B cell (primary cell): ENCODE results near the gene RPRD1B. TPM values are rescaled to one million over a fixed set of nuclear protein-coding genes. Genes with fewer than 3 reads are reported as not detected.

Source experiments
- ATAC-seq: fragments of 200-7000 bp; cut with Tn5 transposase; one replicate; pipeline ENCODE4 v1.10.0; 2021; ENCODE audit warnings: low read depth, mild to moderate bottlenecking, moderate number of reproducible peaks, moderate library complexity
- CTCF ChIA-PET: fragments of 350-600 bp; sonication (Branson Sonifier 250); formaldehyde crosslinking; loops from one replicate; lab custom pipeline; 2021; ENCODE audit warnings: antibody characterized with exemption, inconsistent platforms; lab: Charles Lee
- POLR2A ChIA-PET: fragments of 350-600 bp; sonication (Branson Sonifier 250); formaldehyde crosslinking; loops from one replicate; lab custom pipeline; 2021; ENCODE audit warnings: antibody characterized with exemption; lab: Charles Lee
- DNase-seq: peaks from one replicate; pipeline ENCODE4 v3.0.0; 2013
- H2AFZ ChIP-seq: 2 replicates; pipeline ENCODE4 v1.6.1; 2012; ENCODE audit warnings: mild to moderate bottlenecking, low read depth, low read length; ENCODE audit not compliant: insufficient read depth, poor library complexity, severe bottlenecking
- H3K27ac ChIP-seq, 2 donors: 1 replicate in 1 of 2; 2 replicates in 1 of 2; pipeline ENCODE4 v1.5.1; 2012 to 2013; ENCODE audit warnings: low read length in 2 of 2, mild to moderate bottlenecking in 2 of 2, moderate library complexity in 1 of 2
- H3K27me3 ChIP-seq, 4 experiments: fragments of 200-600 bp in 1 of 4; sonication (generic) in 1 of 4; replicated peaks in 1 of 4; 1 replicate in 2 of 4; 2 replicates in 2 of 4; pipeline versions ENCODE4 v1.6.1 to v1.7.0; 2013 to 2016; ENCODE audit warnings: low read length in 3 of 4, mild to moderate bottlenecking in 2 of 4, mixed read lengths in 1 of 4, moderate library complexity in 1 of 4; ENCODE audit not compliant: insufficient read depth in 4 of 4, control insufficient read depth in 3 of 4; ENCODE audit errors: control extremely low read depth in 1 of 4
- H3K36me3 ChIP-seq, 2 experiments: replicated peaks in 1 of 2; 1 replicate in 1 of 2; 2 replicates in 1 of 2; pipeline versions ENCODE4 v1.6.1 to v1.7.1; 2013; ENCODE audit warnings: low read length in 1 of 2; ENCODE audit not compliant: insufficient read depth in 2 of 2, control insufficient read depth in 1 of 2; ENCODE audit errors: control extremely low read depth in 1 of 2, extremely low read depth in 1 of 2
- H3K4me1 ChIP-seq, 2 donors: fragments of 200-600 bp in 1 of 2; sonication (generic) in 1 of 2; 1 replicate in 1 of 2; 2 replicates in 1 of 2; pipeline versions ENCODE4 v1.5.1 to v1.6.1; 2013 to 2017; ENCODE audit warnings: low read length in 2 of 2; ENCODE audit not compliant: control insufficient read depth in 2 of 2, insufficient read depth in 2 of 2
- H3K4me2 ChIP-seq: replicated peaks from 2 replicates; pipeline ENCODE3; 2012; ENCODE audit warnings: mild to moderate bottlenecking, low read depth, low read length; ENCODE audit not compliant: poor library complexity, severe bottlenecking
- H3K4me3 ChIP-seq, 5 experiments: fragments of 200-600 bp in 1 of 5; sonication (generic) in 1 of 5; 1 replicate in 3 of 5; 2 replicates in 2 of 5; pipeline versions ENCODE4 v1.5.1 to v1.7.0; 2011 to 2016; ENCODE audit warnings: low read length in 4 of 5, mild to moderate bottlenecking in 4 of 5, low read depth in 2 of 5, control low read depth in 1 of 5, moderate library complexity in 1 of 5; ENCODE audit not compliant: insufficient read depth in 1 of 5; ENCODE audit errors: control extremely low read depth in 1 of 5, extremely low read depth in 1 of 5
- H3K79me2 ChIP-seq: fragments of 200-600 bp; sonication (generic); one replicate; pipeline ENCODE4 v1.6.0; 2016; ENCODE audit warnings: low read length; ENCODE audit not compliant: control insufficient read depth, insufficient read depth
- H3K9ac ChIP-seq: fragments of 200-600 bp; sonication (generic); 2 replicates; pipeline ENCODE4 v1.6.1; 2017; ENCODE audit warnings: mild to moderate bottlenecking, low read length, moderate library complexity
- H3K9me3 ChIP-seq, 3 donors: one replicate each; pipeline versions ENCODE4 v1.6.1 to v1.7.1; 2013; ENCODE audit warnings: low read length in 2 of 3; ENCODE audit not compliant: control insufficient read depth in 2 of 3, insufficient read depth in 1 of 3; ENCODE audit errors: control extremely low read depth in 1 of 3
- H4K20me1 ChIP-seq: 2 replicates; pipeline ENCODE4 v1.6.0; 2012; ENCODE audit warnings: mild to moderate bottlenecking, low read length; ENCODE audit not compliant: insufficient read depth, control insufficient read depth, poor library complexity, severe bottlenecking
- H3K27ac Mint-ChIP-seq: one replicate; pipeline ENCODE4 v1.8.0; 2021; ENCODE audit warnings: mixed read lengths
- H3K27me3 Mint-ChIP-seq: one replicate; pipeline ENCODE4 v1.8.0; 2021; ENCODE audit warnings: mixed read lengths
- H3K4me1 Mint-ChIP-seq: one replicate; pipeline ENCODE4 v1.8.0; 2021; ENCODE audit warnings: mixed read lengths
- H3K4me3 Mint-ChIP-seq: one replicate; pipeline ENCODE4 v1.8.0; 2021; ENCODE audit warnings: mixed read lengths
- H3K9me3 Mint-ChIP-seq: one replicate; pipeline ENCODE4 v1.8.0; 2022; ENCODE audit warnings: mixed read lengths; ENCODE audit not compliant: insufficient read depth
- EZH2 ChIP-seq: IDR thresholded peaks from 2 replicates; pipeline ENCODE4 v1.6.1; 2012; ENCODE audit warnings: borderline replicate concordance, low read depth, mild to moderate bottlenecking, moderate library complexity, low read length; ENCODE audit not compliant: insufficient read depth, poor library complexity, severe bottlenecking
- WGBS: methylation state at CpG from one replicate; pipeline ENCODE4 v1.1.5; 2013; ENCODE audit warnings: missing lambda C conversion rate; ENCODE audit not compliant: insufficient coverage; 5-methylcytosine and 5-hydroxymethylcytosine counted together
- intact Hi-C: fragments of 100-400 bp; cut with micrococcal nuclease; formaldehyde crosslinking; loops from one replicate; pipeline ENCODE4 v1.10.0; 2022
- polyA plus RNA-seq: library from polyadenylated mRNA; depleted of rRNA; stranded (reverse); fragments of >200 nt; gene quantifications from 2 replicates; pipeline ENCODE4 v1.2.3, GENCODE V29; 2012
- total RNA-seq, 2 donors: library from RNA; stranded (reverse); fragments of 120-200 nt in 1 of 2; gene quantifications; 1 replicate in 1 of 2; 2 replicates in 1 of 2; pipeline versions ENCODE4 v1.2.3 to v1.2.4, GENCODE V29; 2013 to 2022
- TF ChIP-seq, protein P1 (sequence below): fragments of 200-600 bp; IDR thresholded peaks from one replicate; pipeline ENCODE4 v1.8.0; 2022; ENCODE audit warnings: antibody characterized with exemption, mild to moderate bottlenecking

RPRD1B gene
- total and polyA plus RNA-seq, 2 donors (not counting 1 experiment from before 2014, with no cell fraction given) = 6.0 to 54.9 TPM

- no peak overlapping the region for H2AFZ ChIP-seq
- Mint-ChIP-seq H3K4me1 (peaks cover 31% of the 10 kb centered on the region), H3K27me3 (no peaks in the 10 kb centered on the region), H3K4me3 (no peak overlapping the region), H3K9me3 (no peaks in the 10 kb centered on the region), H3K27ac (no peak overlapping the region)
- ATAC-seq = no peak
- no peak for DNase-seq
- H3K9me3 ChIP-seq = peaks cover 0 to 5% (median 4%) of the 10 kb centered on the region in 3 donors
- H3K4me1 ChIP-seq = peaks cover 0 to 5% of the 10 kb centered on the region in 2 donors
- H3K4me2 ChIP-seq = no peak overlapping the region
- H3K36me3 ChIP-seq = peaks cover 0 to 11% of the 10 kb centered on the region in 2 experiments
- no peak overlapping the region for H3K27ac ChIP-seq
- peaks cover 34% of the 10 kb centered on the region for H4K20me1 ChIP-seq
- H3K9ac ChIP-seq = no peak overlapping the region
- H3K4me3 ChIP-seq = no peak overlapping the region
- H3K27me3 ChIP-seq = no peaks in the 10 kb centered on the region
- H3K79me2 ChIP-seq = peaks cover 85% of the 10 kb centered on the region
- ChIA-PET POLR2A (no interaction called here), CTCF (interaction anchor here (0.6 kb wide), 1 partner anchor 448 kb away, joined by 3 read pairs; no protein-coding TSS in a partner anchor)
- no peak for TF ChIP-seq EZH2
- TF ChIP-seq, protein P1, sequence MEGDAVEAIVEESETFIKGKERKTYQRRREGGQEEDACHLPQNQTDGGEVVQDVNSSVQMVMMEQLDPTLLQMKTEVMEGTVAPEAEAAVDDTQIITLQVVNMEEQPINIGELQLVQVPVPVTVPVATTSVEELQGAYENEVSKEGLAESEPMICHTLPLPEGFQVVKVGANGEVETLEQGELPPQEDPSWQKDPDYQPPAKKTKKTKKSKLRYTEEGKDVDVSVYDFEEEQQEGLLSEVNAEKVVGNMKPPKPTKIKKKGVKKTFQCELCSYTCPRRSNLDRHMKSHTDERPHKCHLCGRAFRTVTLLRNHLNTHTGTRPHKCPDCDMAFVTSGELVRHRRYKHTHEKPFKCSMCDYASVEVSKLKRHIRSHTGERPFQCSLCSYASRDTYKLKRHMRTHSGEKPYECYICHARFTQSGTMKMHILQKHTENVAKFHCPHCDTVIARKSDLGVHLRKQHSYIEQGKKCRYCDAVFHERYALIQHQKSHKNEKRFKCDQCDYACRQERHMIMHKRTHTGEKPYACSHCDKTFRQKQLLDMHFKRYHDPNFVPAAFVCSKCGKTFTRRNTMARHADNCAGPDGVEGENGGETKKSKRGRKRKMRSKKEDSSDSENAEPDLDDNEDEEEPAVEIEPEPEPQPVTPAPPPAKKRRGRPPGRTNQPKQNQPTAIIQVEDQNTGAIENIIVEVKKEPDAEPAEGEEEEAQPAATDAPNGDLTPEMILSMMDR = no peak
- intact Hi-C loops = no loop called here
- 100% methylated on average over 1 of the region's 5 CpGs for WGBS
Observed at GRCh38 chr20:38023181-38024001, 10.2 kb upstream of the RPRD1B start.

DNA sequence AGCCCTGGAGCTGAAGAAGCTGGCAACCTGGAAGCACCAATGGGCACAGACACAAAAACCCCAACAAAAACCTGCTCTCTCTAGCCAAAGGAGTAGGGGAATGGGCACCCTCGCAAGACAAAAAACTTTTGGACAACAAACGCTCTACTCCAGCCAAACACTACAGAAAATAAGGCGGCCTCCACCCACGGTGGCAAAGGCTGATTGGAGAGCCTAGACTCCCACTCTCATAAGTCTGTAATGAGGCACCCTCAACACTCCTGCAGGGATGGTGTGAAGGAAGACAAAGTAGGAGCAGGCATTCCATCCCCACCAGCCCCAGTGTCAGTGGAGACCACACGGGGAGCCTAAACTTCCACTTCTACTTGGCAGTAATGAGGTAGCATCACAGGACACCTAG lies 9.1 kb upstream of the RPRD1B start:
- H2AFZ ChIP-seq = no peak overlapping the region
- H3K79me2 ChIP-seq = peaks cover 86% of the 10 kb centered on the region
- Mint-ChIP-seq H3K4me1 (peaks cover 40% of the 10 kb centered on the region), H3K27ac (no peak overlapping the region), H3K9me3 (peaks cover 3% of the 10 kb centered on the region), H3K27me3 (no peaks in the 10 kb centered on the region), H3K4me3 (no peak overlapping the region)
- CTCF ChIA-PET = no interaction called here
- peaks cover 0 to 1% of the 10 kb centered on the region in 2 experiments for H3K36me3 ChIP-seq
- intact Hi-C loops = no loop called here
- WGBS = 100% methylated on average over 1 of the region's 5 CpGs
- H3K4me2 ChIP-seq = no peak overlapping the region
- peaks cover 42% of the 10 kb centered on the region for H4K20me1 ChIP-seq
- no peak overlapping the region for H3K9ac ChIP-seq
- H3K27me3 ChIP-seq = no peaks in the 10 kb centered on the region
- H3K4me1 ChIP-seq = peaks cover 0 to 5% of the 10 kb centered on the region in 2 donors
- DNase-seq = no peak
- POLR2A ChIA-PET = no interaction called here
- ATAC-seq = no peak
- no peak overlapping the region for H3K27ac ChIP-seq
- no peak overlapping the region for H3K4me3 ChIP-seq
- H3K9me3 ChIP-seq = no peaks in the 10 kb centered on the region
- TF ChIP-seq EZH2 = no peak
